ENCODE data around the gene HSD17B8.

DNA sequence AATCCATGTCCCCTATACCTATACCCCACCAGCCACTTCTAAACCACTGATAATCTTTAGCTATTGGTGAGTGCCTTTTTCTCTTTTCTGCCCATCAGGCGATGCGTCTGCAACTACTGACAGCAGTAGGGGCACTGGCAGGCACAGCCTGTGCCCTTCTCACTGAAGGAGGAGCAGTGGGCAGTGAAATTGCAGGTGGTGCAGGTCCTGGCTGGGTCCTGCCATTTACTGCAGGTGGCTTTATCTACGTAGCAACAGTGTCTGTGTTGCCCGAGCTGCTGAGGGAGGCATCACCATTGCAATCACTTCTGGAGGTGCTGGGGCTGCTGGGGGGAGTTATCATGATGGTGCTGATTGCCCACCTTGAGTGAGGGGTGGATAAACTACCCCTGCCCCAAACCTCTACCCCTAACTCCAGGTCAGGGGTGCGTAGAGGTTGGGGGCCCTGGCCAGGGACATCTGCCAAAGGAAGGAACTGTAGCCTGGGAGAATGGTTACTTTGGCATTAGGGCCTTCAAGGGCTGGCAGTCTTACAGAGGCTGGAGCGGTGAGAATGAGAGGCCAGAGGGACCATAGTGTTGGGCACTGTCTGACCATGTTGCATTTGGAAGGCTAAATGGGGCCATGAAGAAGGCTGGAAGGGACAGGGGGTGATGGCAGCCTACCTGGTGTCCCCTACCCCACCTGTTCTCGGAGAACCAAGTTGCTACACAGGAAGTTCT is 851 bp upstream of the HSD17B8 start:
- TF ChIP-seq EZH2 (IDR thresholded peaks at IDR 0.05) = no peak
- TF ChIP-seq FOXP2 (optimal IDR thresholded peaks at IDR 0.05; ENCODE audit: control extremely low read depth, extremely low read length, insufficient read depth) = no peak

Measured in SK-N-MC (cell line).